NB4 (cell line): ENCODE results near the gene MAML2.

Experiments used
- DNase-seq: peaks from one replicate; pipeline ENCODE4 v3.0.0; 2010; ENCODE audit warnings: low read depth
- H3K4me3 ChIP-seq: one replicate; pipeline ENCODE4 v1.5.1; 2011; ENCODE audit warnings: mild to moderate bottlenecking, low read depth, low read length, moderate library complexity
- CTCF ChIP-seq: IDR thresholded peaks from one replicate; pipeline ENCODE4 v1.5.1; 2012; ENCODE audit warnings: low read depth, low read length
- MAX ChIP-seq: IDR thresholded peaks from 2 replicates; pipeline ENCODE4 v1.6.1; 2011; ENCODE audit warnings: low read depth, low read length
- MYC ChIP-seq: IDR thresholded peaks from 2 replicates; pipeline ENCODE4 v1.6.1; 2011; ENCODE audit warnings: low read depth, low read length
- POLR2A ChIP-seq: IDR thresholded peaks from 2 replicates; pipeline ENCODE4 v1.6.1; 2011; ENCODE audit warnings: mild to moderate bottlenecking; ENCODE audit not compliant: insufficient read length; ENCODE audit errors: extremely low read depth

The MAML2 gene

GRCh38 chr11:96195671-96196070 is 147.3 kb downstream of the MAML2 start:
- no peak overlapping the region for H3K4me3 ChIP-seq
- TF ChIP-seq MYC: no peak
- no peak for TF ChIP-seq MAX
- TF ChIP-seq POLR2A: no peak
- no peak for TF ChIP-seq CTCF
- no peak for DNase-seq

GRCh38 chr11:96194581-96195374 is 148.2 kb downstream of the MAML2 start:
- TF ChIP-seq POLR2A (no peak), CTCF (no peak), MYC (no peak), MAX (no peak)
- DNase-seq: no peak
- no peak overlapping the region for H3K4me3 ChIP-seq

- no peak for DNase-seq
- TF ChIP-seq POLR2A (no peak), CTCF (no peak), MAX (no peak), MYC (no peak)
- no peak overlapping the region for H3K4me3 ChIP-seq
Measured at GRCh38 chr11:96193745-96194443, 149.1 kb downstream of the MAML2 start.

- H3K4me3 ChIP-seq: no peak overlapping the region
- TF ChIP-seq POLR2A (no peak), CTCF (no peak), MAX (no peak), MYC (no peak)
- no peak for DNase-seq
Measured at GRCh38 chr11:96191752-96192151, 151.2 kb downstream of the MAML2 start.

GRCh38 chr11:96189351-96189750 is 153.6 kb downstream of the MAML2 start:
- no peak for DNase-seq
- H3K4me3 ChIP-seq: no peak overlapping the region
- TF ChIP-seq MYC (no peak), POLR2A (no peak), CTCF (no peak), MAX (no peak)
